ENCODE results near the gene IGFLR1.

DNA sequence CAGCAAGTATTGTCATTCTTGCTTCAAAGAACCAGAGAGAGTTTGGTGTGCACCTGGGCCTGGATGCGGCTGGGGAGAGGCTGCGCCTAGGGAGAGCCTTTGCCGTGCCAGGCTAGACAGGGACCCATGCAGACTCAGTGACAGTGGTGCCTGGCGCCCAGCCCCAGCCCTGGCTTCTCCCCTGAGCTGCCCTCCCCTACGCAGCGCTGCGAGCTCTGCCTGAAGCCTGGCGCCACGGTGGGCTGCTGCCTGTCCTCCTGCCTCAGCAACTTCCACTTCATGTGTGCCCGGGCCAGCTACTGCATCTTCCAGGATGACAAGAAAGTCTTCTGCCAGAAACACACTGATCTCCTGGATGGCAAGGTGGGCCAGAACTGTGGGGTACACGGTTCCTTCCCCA, 12.5 kb downstream of the IGFLR1 start:
- TF ChIP-seq, protein P1, sequence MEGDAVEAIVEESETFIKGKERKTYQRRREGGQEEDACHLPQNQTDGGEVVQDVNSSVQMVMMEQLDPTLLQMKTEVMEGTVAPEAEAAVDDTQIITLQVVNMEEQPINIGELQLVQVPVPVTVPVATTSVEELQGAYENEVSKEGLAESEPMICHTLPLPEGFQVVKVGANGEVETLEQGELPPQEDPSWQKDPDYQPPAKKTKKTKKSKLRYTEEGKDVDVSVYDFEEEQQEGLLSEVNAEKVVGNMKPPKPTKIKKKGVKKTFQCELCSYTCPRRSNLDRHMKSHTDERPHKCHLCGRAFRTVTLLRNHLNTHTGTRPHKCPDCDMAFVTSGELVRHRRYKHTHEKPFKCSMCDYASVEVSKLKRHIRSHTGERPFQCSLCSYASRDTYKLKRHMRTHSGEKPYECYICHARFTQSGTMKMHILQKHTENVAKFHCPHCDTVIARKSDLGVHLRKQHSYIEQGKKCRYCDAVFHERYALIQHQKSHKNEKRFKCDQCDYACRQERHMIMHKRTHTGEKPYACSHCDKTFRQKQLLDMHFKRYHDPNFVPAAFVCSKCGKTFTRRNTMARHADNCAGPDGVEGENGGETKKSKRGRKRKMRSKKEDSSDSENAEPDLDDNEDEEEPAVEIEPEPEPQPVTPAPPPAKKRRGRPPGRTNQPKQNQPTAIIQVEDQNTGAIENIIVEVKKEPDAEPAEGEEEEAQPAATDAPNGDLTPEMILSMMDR (IDR thresholded peaks at IDR 0.05): no peak
- no peak for TF ChIP-seq POLR2A (IDR thresholded peaks at IDR 0.05)
- no peak for TF ChIP-seq EP300 (IDR thresholded peaks at IDR 0.05)
- TF ChIP-seq POLR2AphosphoS5 (IDR thresholded peaks at IDR 0.05): no peak
